Measurements from ENCODE around the gene FOXJ1. TPM values are rescaled to one million over a fixed set of nuclear protein-coding genes. Genes with fewer than 3 reads are reported as not detected.
A peak's percentile ranks its signal among the peaks of the same experiment; 100 is the strongest.

FOXJ1 gene
- total RNA-seq, 4 donors from 2014 or later = 0.82 to 7.4 (median 1.9) TPM; not detected in 1

GRCh38 chr17:76147211-76148014, 6.4 kb upstream of the FOXJ1 start:
- in situ Hi-C loops (cut with MboI; ENCODE audit: low pct_ligation_motif_present in 1 of 4, low pct_unique_long_range_greater_than_20kb in 1 of 4, low sequenced_read_pairs in 3 of 4) (no loop called here), intact Hi-C loops (cut with DNase I; ENCODE audit: low total_unique reads) (no loop called here)
- TF ChIP-seq POLR2AphosphoS5 (IDR thresholded peaks at IDR 0.05) = no peak
- TF ChIP-seq POLR2A (IDR thresholded peaks at IDR 0.05) = no peak
- TF ChIP-seq, protein P1, sequence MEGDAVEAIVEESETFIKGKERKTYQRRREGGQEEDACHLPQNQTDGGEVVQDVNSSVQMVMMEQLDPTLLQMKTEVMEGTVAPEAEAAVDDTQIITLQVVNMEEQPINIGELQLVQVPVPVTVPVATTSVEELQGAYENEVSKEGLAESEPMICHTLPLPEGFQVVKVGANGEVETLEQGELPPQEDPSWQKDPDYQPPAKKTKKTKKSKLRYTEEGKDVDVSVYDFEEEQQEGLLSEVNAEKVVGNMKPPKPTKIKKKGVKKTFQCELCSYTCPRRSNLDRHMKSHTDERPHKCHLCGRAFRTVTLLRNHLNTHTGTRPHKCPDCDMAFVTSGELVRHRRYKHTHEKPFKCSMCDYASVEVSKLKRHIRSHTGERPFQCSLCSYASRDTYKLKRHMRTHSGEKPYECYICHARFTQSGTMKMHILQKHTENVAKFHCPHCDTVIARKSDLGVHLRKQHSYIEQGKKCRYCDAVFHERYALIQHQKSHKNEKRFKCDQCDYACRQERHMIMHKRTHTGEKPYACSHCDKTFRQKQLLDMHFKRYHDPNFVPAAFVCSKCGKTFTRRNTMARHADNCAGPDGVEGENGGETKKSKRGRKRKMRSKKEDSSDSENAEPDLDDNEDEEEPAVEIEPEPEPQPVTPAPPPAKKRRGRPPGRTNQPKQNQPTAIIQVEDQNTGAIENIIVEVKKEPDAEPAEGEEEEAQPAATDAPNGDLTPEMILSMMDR (IDR thresholded peaks at IDR 0.05) = peak; percentile 19 to 46 (median 40)
- no peak for TF ChIP-seq EP300 (IDR thresholded peaks at IDR 0.05; ENCODE audit: low read depth)
- Histone ChIP-seq H3K27me3 (no peaks in the 10 kb centered on the region), H3K4me3 (no peak overlapping the region), H3K27ac (no peak overlapping the region), H3K9me3 (no peaks in the 10 kb centered on the region), H3K36me3 (no peaks in the 10 kb centered on the region), H3K4me1 (peaks cover 0 to 8% (median 2%) of the 10 kb centered on the region in 4 donors)
- 74 to 89% methylated on average over 3 to 13 of the region's 13 CpGs for WGBS, 2 donors (ENCODE audit: low coverage in 1 of 2)
- no peak for DNase-seq

DNA sequence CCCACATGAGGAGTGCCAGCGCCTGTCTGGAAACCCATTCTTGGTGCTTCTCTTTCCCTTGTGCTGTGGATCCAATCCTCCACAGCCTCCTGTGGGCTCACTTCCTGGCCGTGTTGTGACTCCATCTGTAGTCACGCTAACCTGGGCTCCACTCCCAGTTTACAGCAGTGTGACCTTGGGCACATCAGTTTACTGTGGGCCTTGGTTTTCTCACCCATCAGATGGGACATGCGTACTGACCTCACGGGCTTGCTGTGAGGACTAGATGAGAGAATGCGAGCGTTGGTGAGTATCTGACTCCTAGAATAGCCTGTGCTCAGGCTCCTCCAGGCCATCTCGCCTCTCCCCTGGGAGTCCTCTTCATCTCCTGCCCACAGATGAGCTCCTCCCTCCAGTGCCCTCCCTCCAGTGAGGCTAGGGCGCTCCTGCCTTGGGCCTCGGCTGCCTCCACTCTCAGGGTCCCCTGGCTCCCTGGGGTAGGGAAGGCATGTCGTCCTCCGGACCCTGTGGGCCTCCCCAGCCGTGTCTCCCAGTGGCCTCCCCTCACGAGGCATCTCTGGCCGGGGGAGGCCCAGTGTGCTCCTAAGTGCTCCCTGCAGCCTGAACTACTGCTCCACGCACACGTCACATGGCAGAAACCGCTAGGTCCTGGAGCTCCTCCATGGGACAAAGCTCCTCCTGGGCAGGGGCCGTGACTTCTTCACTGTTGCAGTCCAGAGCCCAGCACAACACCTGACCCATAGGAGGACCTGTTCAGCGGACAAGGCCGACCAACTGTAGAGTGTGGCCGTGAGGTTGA, 5.2 kb upstream of the FOXJ1 start:
- no peak for TF ChIP-seq POLR2AphosphoS5 (IDR thresholded peaks at IDR 0.05)
- TF ChIP-seq, protein P1 (IDR thresholded peaks at IDR 0.05) = no peak
- TF ChIP-seq POLR2A (IDR thresholded peaks at IDR 0.05) = no peak
- TF ChIP-seq EP300 (IDR thresholded peaks at IDR 0.05; ENCODE audit: low read depth) = no peak
- H3K4me3 ChIP-seq = no peak overlapping the region
- intact Hi-C loops (cut with DNase I; ENCODE audit: low total_unique reads) (no loop called here), in situ Hi-C loops (cut with MboI; ENCODE audit: low pct_ligation_motif_present in 1 of 4, low pct_unique_long_range_greater_than_20kb in 1 of 4, low sequenced_read_pairs in 3 of 4) (no loop called here)
- peak overlapping the region; percentile 39 to 61 (median 56) for H3K27ac ChIP-seq
- H3K36me3 ChIP-seq = no peaks in the 10 kb centered on the region
- no peak for DNase-seq
- H3K9me3 ChIP-seq = no peaks in the 10 kb centered on the region
- no peaks in the 10 kb centered on the region for H3K27me3 ChIP-seq
- WGBS, 2 donors (ENCODE audit: low coverage in 1 of 2) = 94 to 100% methylated on average over 1 to 21 of the region's 22 CpGs
- peaks cover 0 to 17% (median 8%) of the 10 kb centered on the region in 4 donors for H3K4me1 ChIP-seq

- TF ChIP-seq, protein P1 (IDR thresholded peaks at IDR 0.05) = no peak
- no peak for TF ChIP-seq POLR2AphosphoS5 (IDR thresholded peaks at IDR 0.05)
- TF ChIP-seq EP300 (IDR thresholded peaks at IDR 0.05; ENCODE audit: low read depth) = no peak
- Histone ChIP-seq H3K9me3 (no peaks in the 10 kb centered on the region), H3K27me3 (peaks cover 6% of the 10 kb centered on the region), H3K4me1 (peaks cover 0 to 22% (median 15%) of the 10 kb centered on the region in 4 donors), H3K36me3 (no peaks in the 10 kb centered on the region), H3K27ac (peak overlapping the region; percentile 39 to 61 (median 56)), H3K4me3 (no peak overlapping the region)
- DNase-seq = peak; percentile 47
- 77 to 80% methylated on average over 15 to 25 of the region's 25 CpGs for WGBS, 2 donors (ENCODE audit: low coverage in 1 of 2)
- in situ Hi-C loops (cut with MboI; ENCODE audit: low pct_ligation_motif_present in 1 of 4, low pct_unique_long_range_greater_than_20kb in 1 of 4, low sequenced_read_pairs in 3 of 4) = no loop called here
- intact Hi-C loops (cut with DNase I; ENCODE audit: low total_unique reads) = no loop called here
These were observed 4.4 kb upstream of the FOXJ1 start for GRCh38 chr17:76145231-76146052.
